ENCODE results near the gene PRDM8.

GRCh38 chr4:80239480-80240150, 42.3 kb downstream of the PRDM8 start:
- TF ChIP-seq POU2F2 (IDR thresholded peaks at IDR 0.05; ENCODE audit: low read depth, low read length): no peak
- no peak for TF ChIP-seq TAF1 (IDR thresholded peaks at IDR 0.05; ENCODE audit: low read depth, low read length)
